H1 (cell line): ENCODE results near the gene CXCL11. TPM values are rescaled to one million over a fixed set of nuclear protein-coding genes. Genes with fewer than 3 reads are reported as not detected.

Experiments used
- polyA plus RNA-seq, 7 experiments: library from polyadenylated mRNA; depleted of rRNA in 3 of 7; stranded (reverse) in 5 of 7; unstranded in 2 of 7; fragments of >200 nt in 5 of 7; fragments of 200-250 nt in 2 of 7; gene quantifications; 1 replicate in 5 of 7; 2 replicates in 1 of 7; 4 replicates in 1 of 7; pipeline versions ENCODE4 v1.2.1 to v1.2.3, GENCODE V29; 2011 to 2013; ENCODE audit warnings: missing spikeins in 2 of 7, mixed read lengths in 2 of 7
- total RNA-seq: library from RNA; stranded (reverse); fragmentation: NEBNext Ultra II Directional; extraction: Animal tissue kit (Norgen Biotek cat#: 25700); gene quantifications from 2 replicates; pipeline ENCODE4 v1.2.1, GENCODE V29; 2021
- TF ChIP-seq, protein P1 (sequence below): fragments of 300-600 bp; sonication (generic); IDR thresholded peaks from 2 replicates; pipeline ENCODE4 v1.7.1; 2012; ENCODE audit warnings: low read length, moderate library complexity, mild to moderate bottlenecking, inconsistent platforms; ENCODE audit not compliant: insufficient replicate concordance

Gene CXCL11
- total and polyA plus RNA-seq, 2 of the 8 experiments (the other 6 are each of a cell fraction or from before 2014, with no cell fraction given), result 0.18 TPM; not detected in 1

DNA sequence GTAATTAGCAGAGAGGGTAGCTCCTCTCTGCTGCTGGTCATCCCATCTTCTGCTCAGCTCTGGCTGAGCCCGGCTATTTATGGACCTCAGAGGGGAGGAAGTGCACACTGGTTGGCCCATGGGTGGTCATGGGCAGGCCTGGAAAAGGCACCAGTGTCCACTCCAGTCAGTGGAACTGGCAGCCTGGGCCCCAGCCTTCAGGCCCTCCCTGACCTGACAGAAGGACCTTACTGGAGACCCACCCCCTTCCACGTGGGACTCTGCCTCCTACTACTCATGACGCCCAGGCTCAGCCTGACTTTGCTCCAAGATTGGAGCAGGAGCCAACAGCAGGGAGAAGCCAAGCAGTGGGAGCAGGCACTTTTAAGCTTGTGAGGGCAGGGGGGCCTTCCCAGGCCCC, 30.7 kb upstream of the CXCL11 start (continued):
- TF ChIP-seq, protein P1, sequence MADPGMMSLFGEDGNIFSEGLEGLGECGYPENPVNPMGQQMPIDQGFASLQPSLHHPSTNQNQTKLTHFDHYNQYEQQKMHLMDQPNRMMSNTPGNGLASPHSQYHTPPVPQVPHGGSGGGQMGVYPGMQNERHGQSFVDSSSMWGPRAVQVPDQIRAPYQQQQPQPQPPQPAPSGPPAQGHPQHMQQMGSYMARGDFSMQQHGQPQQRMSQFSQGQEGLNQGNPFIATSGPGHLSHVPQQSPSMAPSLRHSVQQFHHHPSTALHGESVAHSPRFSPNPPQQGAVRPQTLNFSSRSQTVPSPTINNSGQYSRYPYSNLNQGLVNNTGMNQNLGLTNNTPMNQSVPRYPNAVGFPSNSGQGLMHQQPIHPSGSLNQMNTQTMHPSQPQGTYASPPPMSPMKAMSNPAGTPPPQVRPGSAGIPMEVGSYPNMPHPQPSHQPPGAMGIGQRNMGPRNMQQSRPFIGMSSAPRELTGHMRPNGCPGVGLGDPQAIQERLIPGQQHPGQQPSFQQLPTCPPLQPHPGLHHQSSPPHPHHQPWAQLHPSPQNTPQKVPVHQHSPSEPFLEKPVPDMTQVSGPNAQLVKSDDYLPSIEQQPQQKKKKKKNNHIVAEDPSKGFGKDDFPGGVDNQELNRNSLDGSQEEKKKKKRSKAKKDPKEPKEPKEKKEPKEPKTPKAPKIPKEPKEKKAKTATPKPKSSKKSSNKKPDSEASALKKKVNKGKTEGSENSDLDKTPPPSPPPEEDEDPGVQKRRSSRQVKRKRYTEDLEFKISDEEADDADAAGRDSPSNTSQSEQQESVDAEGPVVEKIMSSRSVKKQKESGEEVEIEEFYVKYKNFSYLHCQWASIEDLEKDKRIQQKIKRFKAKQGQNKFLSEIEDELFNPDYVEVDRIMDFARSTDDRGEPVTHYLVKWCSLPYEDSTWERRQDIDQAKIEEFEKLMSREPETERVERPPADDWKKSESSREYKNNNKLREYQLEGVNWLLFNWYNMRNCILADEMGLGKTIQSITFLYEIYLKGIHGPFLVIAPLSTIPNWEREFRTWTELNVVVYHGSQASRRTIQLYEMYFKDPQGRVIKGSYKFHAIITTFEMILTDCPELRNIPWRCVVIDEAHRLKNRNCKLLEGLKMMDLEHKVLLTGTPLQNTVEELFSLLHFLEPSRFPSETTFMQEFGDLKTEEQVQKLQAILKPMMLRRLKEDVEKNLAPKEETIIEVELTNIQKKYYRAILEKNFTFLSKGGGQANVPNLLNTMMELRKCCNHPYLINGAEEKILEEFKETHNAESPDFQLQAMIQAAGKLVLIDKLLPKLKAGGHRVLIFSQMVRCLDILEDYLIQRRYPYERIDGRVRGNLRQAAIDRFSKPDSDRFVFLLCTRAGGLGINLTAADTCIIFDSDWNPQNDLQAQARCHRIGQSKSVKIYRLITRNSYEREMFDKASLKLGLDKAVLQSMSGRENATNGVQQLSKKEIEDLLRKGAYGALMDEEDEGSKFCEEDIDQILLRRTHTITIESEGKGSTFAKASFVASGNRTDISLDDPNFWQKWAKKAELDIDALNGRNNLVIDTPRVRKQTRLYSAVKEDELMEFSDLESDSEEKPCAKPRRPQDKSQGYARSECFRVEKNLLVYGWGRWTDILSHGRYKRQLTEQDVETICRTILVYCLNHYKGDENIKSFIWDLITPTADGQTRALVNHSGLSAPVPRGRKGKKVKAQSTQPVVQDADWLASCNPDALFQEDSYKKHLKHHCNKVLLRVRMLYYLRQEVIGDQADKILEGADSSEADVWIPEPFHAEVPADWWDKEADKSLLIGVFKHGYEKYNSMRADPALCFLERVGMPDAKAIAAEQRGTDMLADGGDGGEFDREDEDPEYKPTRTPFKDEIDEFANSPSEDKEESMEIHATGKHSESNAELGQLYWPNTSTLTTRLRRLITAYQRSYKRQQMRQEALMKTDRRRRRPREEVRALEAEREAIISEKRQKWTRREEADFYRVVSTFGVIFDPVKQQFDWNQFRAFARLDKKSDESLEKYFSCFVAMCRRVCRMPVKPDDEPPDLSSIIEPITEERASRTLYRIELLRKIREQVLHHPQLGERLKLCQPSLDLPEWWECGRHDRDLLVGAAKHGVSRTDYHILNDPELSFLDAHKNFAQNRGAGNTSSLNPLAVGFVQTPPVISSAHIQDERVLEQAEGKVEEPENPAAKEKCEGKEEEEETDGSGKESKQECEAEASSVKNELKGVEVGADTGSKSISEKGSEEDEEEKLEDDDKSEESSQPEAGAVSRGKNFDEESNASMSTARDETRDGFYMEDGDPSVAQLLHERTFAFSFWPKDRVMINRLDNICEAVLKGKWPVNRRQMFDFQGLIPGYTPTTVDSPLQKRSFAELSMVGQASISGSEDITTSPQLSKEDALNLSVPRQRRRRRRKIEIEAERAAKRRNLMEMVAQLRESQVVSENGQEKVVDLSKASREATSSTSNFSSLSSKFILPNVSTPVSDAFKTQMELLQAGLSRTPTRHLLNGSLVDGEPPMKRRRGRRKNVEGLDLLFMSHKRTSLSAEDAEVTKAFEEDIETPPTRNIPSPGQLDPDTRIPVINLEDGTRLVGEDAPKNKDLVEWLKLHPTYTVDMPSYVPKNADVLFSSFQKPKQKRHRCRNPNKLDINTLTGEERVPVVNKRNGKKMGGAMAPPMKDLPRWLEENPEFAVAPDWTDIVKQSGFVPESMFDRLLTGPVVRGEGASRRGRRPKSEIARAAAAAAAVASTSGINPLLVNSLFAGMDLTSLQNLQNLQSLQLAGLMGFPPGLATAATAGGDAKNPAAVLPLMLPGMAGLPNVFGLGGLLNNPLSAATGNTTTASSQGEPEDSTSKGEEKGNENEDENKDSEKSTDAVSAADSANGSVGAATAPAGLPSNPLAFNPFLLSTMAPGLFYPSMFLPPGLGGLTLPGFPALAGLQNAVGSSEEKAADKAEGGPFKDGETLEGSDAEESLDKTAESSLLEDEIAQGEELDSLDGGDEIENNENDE, result no peak
